WTC11 (cell line): ENCODE data around the gene SLC8A1. TPM values are rescaled to one million over a fixed set of nuclear protein-coding genes. Genes with fewer than 3 reads are reported as not detected.

Experiments
- ATAC-seq: fragments of 200-7000 bp; cut with Tn5 transposase; 2 replicates; pipeline ENCODE4 v1.10.0; 2021; ENCODE audit warnings: mild to moderate bottlenecking, moderate library complexity
- CTCF ChIA-PET: fragments of 300-600 bp; sonication (Branson Sonifier 250); formaldehyde crosslinking; loops from one replicate; lab custom pipeline; 2021; ENCODE audit warnings: antibody characterized with exemption; lab: Charles Lee
- POLR2A ChIA-PET: fragments of 350-600 bp; sonication (Branson Sonifier 250); formaldehyde crosslinking; loops from one replicate; lab custom pipeline; 2021; ENCODE audit warnings: antibody characterized with exemption; lab: Charles Lee
- DNase-seq: peaks from one replicate; pipeline ENCODE4 v3.0.0; 2021; ENCODE audit warnings: low spot score
- H3K27ac Mint-ChIP-seq: 2 replicates; pipeline ENCODE4 v1.8.0; 2021; ENCODE audit warnings: mixed read lengths
- H3K27me3 Mint-ChIP-seq: 2 replicates; pipeline ENCODE4 v1.8.0; 2021; ENCODE audit warnings: low read depth, mild to moderate bottlenecking, moderate library complexity, mixed read lengths
- H3K36me3 Mint-ChIP-seq: 2 replicates; pipeline ENCODE4 v1.8.0; 2021; ENCODE audit warnings: mixed read lengths
- H3K4me1 Mint-ChIP-seq: 2 replicates; pipeline ENCODE4 v1.8.0; 2022; ENCODE audit warnings: mixed read lengths
- H3K4me3 Mint-ChIP-seq: 2 replicates; pipeline ENCODE4 v1.8.0; 2021; ENCODE audit warnings: mild to moderate bottlenecking, moderate library complexity, mixed read lengths
- H3K9me3 Mint-ChIP-seq: 2 replicates; pipeline ENCODE4 v1.8.0; 2021; ENCODE audit warnings: mixed read lengths
- ATF2 ChIP-seq: sonication (generic); formaldehyde crosslinking; IDR thresholded peaks from 2 replicates; pipeline ENCODE4 v1.8.1; 2022; ENCODE audit warnings: low read depth, missing genetic modification reagents, borderline replicate concordance
- CDX4 ChIP-seq: fragments of 250-450 bp; sonication (Bioruptor Pico); IDR thresholded peaks from 2 replicates; pipeline ENCODE4 v1.9.0; 2021; ENCODE audit warnings: moderate library complexity, mild to moderate bottlenecking, inconsistent platforms, borderline replicate concordance
- CREB1 ChIP-seq: sonication (generic); formaldehyde crosslinking; IDR thresholded peaks from 2 replicates; pipeline ENCODE4 v1.8.0; 2023; ENCODE audit warnings: mild to moderate bottlenecking, missing genetic modification reagents
- ELF4 ChIP-seq: sonication (generic); formaldehyde crosslinking; IDR thresholded peaks from 2 replicates; pipeline ENCODE4 v1.8.1; 2022; ENCODE audit warnings: low read depth, mild to moderate bottlenecking, moderate library complexity, missing genetic modification reagents
- FOXJ3 ChIP-seq: sonication (generic); formaldehyde crosslinking; IDR thresholded peaks from 2 replicates; pipeline ENCODE4 v1.9.0; 2021; ENCODE audit warnings: missing genetic modification reagents, mild to moderate bottlenecking, borderline replicate concordance
- IRF2 ChIP-seq: sonication (generic); formaldehyde crosslinking; IDR thresholded peaks from 2 replicates; pipeline ENCODE4 v1.8.0; 2022; ENCODE audit warnings: low read depth, missing genetic modification reagents, borderline replicate concordance
- JAZF1 ChIP-seq: fragments of 250-450 bp; sonication (Bioruptor Pico); IDR thresholded peaks from 2 replicates; pipeline ENCODE4 v1.9.0; 2021; ENCODE audit warnings: moderate library complexity, mild to moderate bottlenecking, inconsistent platforms
- MYBL2 ChIP-seq: sonication (generic); formaldehyde crosslinking; IDR thresholded peaks from 2 replicates; pipeline ENCODE4 v1.8.1; 2023; ENCODE audit warnings: mild to moderate bottlenecking, moderate library complexity, missing genetic modification reagents
- NFATC4 ChIP-seq: fragments of 250-450 bp; sonication (Bioruptor Pico); IDR thresholded peaks from 2 replicates; pipeline ENCODE4 v1.9.0; 2021; ENCODE audit warnings: mild to moderate bottlenecking
- NR3C1 ChIP-seq: sonication (generic); formaldehyde crosslinking; conservative IDR thresholded peaks from 2 replicates; pipeline ENCODE4 v1.8.1; 2023; ENCODE audit warnings: low read depth, mild to moderate bottlenecking, missing genetic modification reagents
- SP1 ChIP-seq: sonication (generic); formaldehyde crosslinking; conservative IDR thresholded peaks from 2 replicates; pipeline ENCODE4 v1.8.1; 2022; ENCODE audit warnings: missing genetic modification reagents
- USF1 ChIP-seq: sonication (generic); formaldehyde crosslinking; IDR thresholded peaks from 2 replicates; pipeline ENCODE4 v1.8.0; 2022; ENCODE audit warnings: mild to moderate bottlenecking, missing genetic modification reagents
- ZNF138 ChIP-seq: sonication (generic); formaldehyde crosslinking; conservative IDR thresholded peaks from 2 replicates; pipeline ENCODE4 v1.8.1; 2022; ENCODE audit warnings: mild to moderate bottlenecking, moderate library complexity, missing genetic modification reagents
- ZNF396 ChIP-seq: fragments of 250-450 bp; sonication (Bioruptor Pico); IDR thresholded peaks from 2 replicates; pipeline ENCODE4 v1.8.0; 2021; ENCODE audit warnings: mild to moderate bottlenecking, moderate library complexity, borderline replicate concordance
- ZNF423 ChIP-seq: fragments of 250-450 bp; sonication (Bioruptor Pico); IDR thresholded peaks from 2 replicates; pipeline ENCODE4 v2.1.2; 2022; ENCODE audit warnings: mild to moderate bottlenecking, moderate library complexity
- total RNA-seq: library from RNA; stranded (reverse); gene quantifications from 3 replicates; pipeline ENCODE4 v1.2.3, GENCODE V29; 2021
- TF ChIP-seq, protein P1 (sequence below): sonication (generic); formaldehyde crosslinking; IDR thresholded peaks from 2 replicates; pipeline ENCODE4 v1.8.1; 2022; ENCODE audit warnings: missing genetic modification reagents, borderline replicate concordance
- TF ChIP-seq, protein P2 (sequence below): fragments of 250-450 bp; sonication (Bioruptor Pico); IDR thresholded peaks from 2 replicates; pipeline ENCODE4 v1.8.0; 2021; ENCODE audit warnings: mild to moderate bottlenecking
- TF ChIP-seq, protein P3 (sequence below): sonication (generic); formaldehyde crosslinking; IDR thresholded peaks from 2 replicates; pipeline ENCODE4 v1.8.1; 2022; ENCODE audit warnings: low read depth, mild to moderate bottlenecking, moderate library complexity, missing genetic modification reagents, borderline replicate concordance

Gene SLC8A1
- total RNA-seq, 1 experiment from 2014 or later = 2.6 TPM

GRCh38 chr2:40420478-40420877, 31.4 kb downstream of the SLC8A1 start:
- DNase-seq (no peak), ATAC-seq (no peak)
- TF ChIP-seq ZNF423 (CRISPR knock-in tag) = no peak
- no peak for TF ChIP-seq ZNF396 (CRISPR knock-in tag)
- no peak for TF ChIP-seq CDX4 (CRISPR knock-in tag)
- TF ChIP-seq SP1 (CRISPR knock-in tag) = no peak
- TF ChIP-seq USF1 (CRISPR knock-in tag) = no peak
- TF ChIP-seq FOXJ3 = no peak
- H3K27ac Mint-ChIP-seq = no peak overlapping the region
- ChIA-PET POLR2A (no interaction called here), CTCF (no interaction called here)
- no peaks in the 10 kb centered on the region for H3K36me3 Mint-ChIP-seq
- no peaks in the 10 kb centered on the region for H3K4me1 Mint-ChIP-seq
- H3K9me3 Mint-ChIP-seq = 0 out of 2 replicates have a peak, but pooled peaks cover 3% of the 10 kb centered on the region
- H3K27me3 Mint-ChIP-seq = no peaks in the 10 kb centered on the region
- H3K4me3 Mint-ChIP-seq = no peak overlapping the region

GRCh38 chr2:40419364-40419762, 32.5 kb downstream of the SLC8A1 start:
- CTCF ChIA-PET = no interaction called here
- no peaks in the 10 kb centered on the region for H3K27me3 Mint-ChIP-seq
- TF ChIP-seq SP1 (CRISPR knock-in tag) = no peak
- no peak for TF ChIP-seq MYBL2
- TF ChIP-seq, protein P1, sequence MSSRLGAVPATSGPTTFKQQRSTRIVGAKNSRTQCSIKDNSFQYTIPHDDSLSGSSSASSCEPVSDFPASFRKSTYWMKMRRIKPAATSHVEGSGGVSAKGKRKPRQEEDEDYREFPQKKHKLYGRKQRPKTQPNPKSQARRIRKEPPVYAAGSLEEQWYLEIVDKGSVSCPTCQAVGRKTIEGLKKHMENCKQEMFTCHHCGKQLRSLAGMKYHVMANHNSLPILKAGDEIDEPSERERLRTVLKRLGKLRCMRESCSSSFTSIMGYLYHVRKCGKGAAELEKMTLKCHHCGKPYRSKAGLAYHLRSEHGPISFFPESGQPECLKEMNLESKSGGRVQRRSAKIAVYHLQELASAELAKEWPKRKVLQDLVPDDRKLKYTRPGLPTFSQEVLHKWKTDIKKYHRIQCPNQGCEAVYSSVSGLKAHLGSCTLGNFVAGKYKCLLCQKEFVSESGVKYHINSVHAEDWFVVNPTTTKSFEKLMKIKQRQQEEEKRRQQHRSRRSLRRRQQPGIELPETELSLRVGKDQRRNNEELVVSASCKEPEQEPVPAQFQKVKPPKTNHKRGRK = no peak
- 0 out of 2 replicates have a peak, but pooled peaks cover 3% of the 10 kb centered on the region for H3K9me3 Mint-ChIP-seq
- no peak overlapping the region for H3K27ac Mint-ChIP-seq
- ATAC-seq (no peak), DNase-seq (no peak)
- no peak overlapping the region for H3K4me3 Mint-ChIP-seq
- H3K36me3 Mint-ChIP-seq = no peaks in the 10 kb centered on the region
- POLR2A ChIA-PET = no interaction called here
- H3K4me1 Mint-ChIP-seq = no peaks in the 10 kb centered on the region

DNA sequence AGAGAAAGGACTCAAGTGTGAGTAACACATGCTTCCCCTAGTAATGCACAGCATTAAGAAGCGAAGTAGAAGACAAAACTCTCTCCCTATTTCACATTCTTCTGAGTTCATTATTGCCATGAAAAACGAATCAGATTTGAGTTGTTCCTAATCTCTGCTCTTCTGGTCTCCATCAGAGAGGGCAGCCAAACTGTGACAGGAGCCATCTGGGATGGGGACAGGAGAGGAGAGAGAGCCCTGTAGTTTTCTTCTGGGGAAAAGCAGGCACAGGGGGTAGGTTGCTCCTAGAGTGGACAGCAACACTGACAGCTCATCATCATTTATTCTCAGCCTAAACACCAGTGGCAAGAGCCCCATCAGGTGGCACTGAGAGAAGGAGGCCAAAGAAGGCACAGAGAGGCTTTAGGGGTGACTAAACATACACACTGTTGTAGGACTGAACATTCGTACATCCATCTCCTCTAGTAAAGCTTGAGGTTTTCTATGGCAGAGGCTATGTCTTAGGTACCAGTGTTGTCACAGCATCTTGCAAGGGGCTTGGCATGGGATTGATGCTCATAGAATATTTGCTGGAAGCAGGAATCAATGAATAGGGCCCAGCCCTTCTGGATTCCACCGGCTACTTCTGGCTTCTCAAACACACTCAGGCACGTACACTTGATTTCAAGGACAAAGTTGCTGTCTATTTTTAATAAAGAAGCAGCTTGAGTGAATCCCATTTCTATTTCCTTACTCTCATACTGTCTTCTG, 33.1 kb downstream of the SLC8A1 start:
- TF ChIP-seq, protein P2, sequence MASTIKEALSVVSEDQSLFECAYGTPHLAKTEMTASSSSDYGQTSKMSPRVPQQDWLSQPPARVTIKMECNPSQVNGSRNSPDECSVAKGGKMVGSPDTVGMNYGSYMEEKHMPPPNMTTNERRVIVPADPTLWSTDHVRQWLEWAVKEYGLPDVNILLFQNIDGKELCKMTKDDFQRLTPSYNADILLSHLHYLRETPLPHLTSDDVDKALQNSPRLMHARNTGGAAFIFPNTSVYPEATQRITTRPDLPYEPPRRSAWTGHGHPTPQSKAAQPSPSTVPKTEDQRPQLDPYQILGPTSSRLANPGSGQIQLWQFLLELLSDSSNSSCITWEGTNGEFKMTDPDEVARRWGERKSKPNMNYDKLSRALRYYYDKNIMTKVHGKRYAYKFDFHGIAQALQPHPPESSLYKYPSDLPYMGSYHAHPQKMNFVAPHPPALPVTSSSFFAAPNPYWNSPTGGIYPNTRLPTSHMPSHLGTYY = no peak
- no peak for TF ChIP-seq NR3C1 (CRISPR knock-in tag)
- no peak for TF ChIP-seq ATF2
- TF ChIP-seq ELF4 (CRISPR knock-in tag) = no peak
- no peak for TF ChIP-seq JAZF1 (CRISPR knock-in tag)
- no peak for TF ChIP-seq CREB1 (CRISPR knock-in tag)
- TF ChIP-seq NFATC4 (CRISPR knock-in tag) = no peak
- TF ChIP-seq, protein P3, sequence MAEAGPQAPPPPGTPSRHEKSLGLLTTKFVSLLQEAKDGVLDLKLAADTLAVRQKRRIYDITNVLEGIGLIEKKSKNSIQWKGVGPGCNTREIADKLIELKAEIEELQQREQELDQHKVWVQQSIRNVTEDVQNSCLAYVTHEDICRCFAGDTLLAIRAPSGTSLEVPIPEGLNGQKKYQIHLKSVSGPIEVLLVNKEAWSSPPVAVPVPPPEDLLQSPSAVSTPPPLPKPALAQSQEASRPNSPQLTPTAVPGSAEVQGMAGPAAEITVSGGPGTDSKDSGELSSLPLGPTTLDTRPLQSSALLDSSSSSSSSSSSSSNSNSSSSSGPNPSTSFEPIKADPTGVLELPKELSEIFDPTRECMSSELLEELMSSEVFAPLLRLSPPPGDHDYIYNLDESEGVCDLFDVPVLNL (CRISPR knock-in tag) = no peak
- TF ChIP-seq IRF2 = no peak
- TF ChIP-seq ZNF138 (CRISPR knock-in tag) = no peak
- no peak for DNase-seq
- no peaks in the 10 kb centered on the region for H3K27me3 Mint-ChIP-seq
- no peak overlapping the region for H3K4me3 Mint-ChIP-seq
- H3K27ac Mint-ChIP-seq = no peak overlapping the region
- no peak for ATAC-seq
- H3K36me3 Mint-ChIP-seq = no peaks in the 10 kb centered on the region
- H3K9me3 Mint-ChIP-seq = 0 out of 2 replicates have a peak, but pooled peaks cover 3% of the 10 kb centered on the region
- no peaks in the 10 kb centered on the region for H3K4me1 Mint-ChIP-seq
- ChIA-PET CTCF (interaction anchor here (1.2 kb wide), 1 partner anchor 33 kb away, joined by 3 read pairs; no protein-coding TSS in a partner anchor), POLR2A (no interaction called here)
